Ascending aorta (tissue), 2 donors: ENCODE measurements around the gene CFAP100. TPM values are rescaled to one million over a fixed set of nuclear protein-coding genes. Genes with fewer than 3 reads are reported as not detected.

ENCODE experiments used
- DNase-seq, 2 donors: peaks; one replicate each; pipeline ENCODE4 v3.0.0-alpha.2; 2019; ENCODE audit warnings: low spot score in 2 of 2
- H3K27ac ChIP-seq, 2 donors: fragments of 200-600 bp; sonication (generic); one replicate each; pipeline ENCODE4 v1.5.1; 2016 to 2017; ENCODE audit warnings: mild to moderate bottlenecking in 1 of 2
- H3K27me3 ChIP-seq: fragments of 200-600 bp; sonication (generic); one replicate; pipeline ENCODE4 v1.5.1; 2017
- H3K36me3 ChIP-seq, 2 donors: fragments of 200-600 bp; sonication (generic); one replicate each; pipeline ENCODE4 v1.5.1; 2016
- H3K4me1 ChIP-seq, 2 donors: fragments of 200-600 bp; sonication (generic); one replicate each; pipeline ENCODE4 v1.5.1; 2016 to 2017; ENCODE audit warnings: mild to moderate bottlenecking in 1 of 2
- H3K4me3 ChIP-seq, 2 donors: fragments of 200-600 bp; sonication (generic); one replicate each; pipeline ENCODE4 v1.5.1; 2016 to 2017; ENCODE audit warnings: mild to moderate bottlenecking in 1 of 2
- H3K9me3 ChIP-seq, 2 donors: fragments of 200-600 bp; sonication (generic); one replicate each; pipeline ENCODE4 v1.5.1; 2016
- intact Hi-C: fragments of 100-400 bp; cut with DNase I; formaldehyde crosslinking; loops from one replicate; pipeline ENCODE4 v1.15.1; 2023
- total RNA-seq: library from RNA; depleted of rRNA; stranded (reverse); fragments of >200 nt; gene quantifications from one replicate; pipeline ENCODE4 v1.1.0, GENCODE V29; 2016
- TF ChIP-seq, protein P1 (sequence below), 3 experiments: fragments of 200-600 bp in 2 of 3; fragments of 450-650 bp in 1 of 3; sonication (generic) in 2 of 3; IDR thresholded peaks; one replicate each; pipeline ENCODE4 v1.5.1; 2016 to 2019; ENCODE audit warnings: antibody characterized with exemption in 3 of 3, mild to moderate bottlenecking in 1 of 3, moderate library complexity in 1 of 3

The CFAP100 gene
- total RNA-seq, 1 donor from 2014 or later: not detected

GRCh38 chr3:126464997-126465396, 70.3 kb downstream of the CFAP100 start:
- H3K4me1 ChIP-seq: no peaks in the 10 kb centered on the region
- TF ChIP-seq, protein P1, sequence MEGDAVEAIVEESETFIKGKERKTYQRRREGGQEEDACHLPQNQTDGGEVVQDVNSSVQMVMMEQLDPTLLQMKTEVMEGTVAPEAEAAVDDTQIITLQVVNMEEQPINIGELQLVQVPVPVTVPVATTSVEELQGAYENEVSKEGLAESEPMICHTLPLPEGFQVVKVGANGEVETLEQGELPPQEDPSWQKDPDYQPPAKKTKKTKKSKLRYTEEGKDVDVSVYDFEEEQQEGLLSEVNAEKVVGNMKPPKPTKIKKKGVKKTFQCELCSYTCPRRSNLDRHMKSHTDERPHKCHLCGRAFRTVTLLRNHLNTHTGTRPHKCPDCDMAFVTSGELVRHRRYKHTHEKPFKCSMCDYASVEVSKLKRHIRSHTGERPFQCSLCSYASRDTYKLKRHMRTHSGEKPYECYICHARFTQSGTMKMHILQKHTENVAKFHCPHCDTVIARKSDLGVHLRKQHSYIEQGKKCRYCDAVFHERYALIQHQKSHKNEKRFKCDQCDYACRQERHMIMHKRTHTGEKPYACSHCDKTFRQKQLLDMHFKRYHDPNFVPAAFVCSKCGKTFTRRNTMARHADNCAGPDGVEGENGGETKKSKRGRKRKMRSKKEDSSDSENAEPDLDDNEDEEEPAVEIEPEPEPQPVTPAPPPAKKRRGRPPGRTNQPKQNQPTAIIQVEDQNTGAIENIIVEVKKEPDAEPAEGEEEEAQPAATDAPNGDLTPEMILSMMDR (IDR thresholded peaks at IDR 0.05): no peak
- DNase-seq: no peak
- no peaks in the 10 kb centered on the region for H3K27me3 ChIP-seq
- intact Hi-C loops: no loop called here
- no peak overlapping the region for H3K4me3 ChIP-seq
- no peaks in the 10 kb centered on the region for H3K9me3 ChIP-seq
- no peak overlapping the region for H3K27ac ChIP-seq
- H3K36me3 ChIP-seq: peaks cover 87 to 99% of the 10 kb centered on the region in 2 donors

DNA sequence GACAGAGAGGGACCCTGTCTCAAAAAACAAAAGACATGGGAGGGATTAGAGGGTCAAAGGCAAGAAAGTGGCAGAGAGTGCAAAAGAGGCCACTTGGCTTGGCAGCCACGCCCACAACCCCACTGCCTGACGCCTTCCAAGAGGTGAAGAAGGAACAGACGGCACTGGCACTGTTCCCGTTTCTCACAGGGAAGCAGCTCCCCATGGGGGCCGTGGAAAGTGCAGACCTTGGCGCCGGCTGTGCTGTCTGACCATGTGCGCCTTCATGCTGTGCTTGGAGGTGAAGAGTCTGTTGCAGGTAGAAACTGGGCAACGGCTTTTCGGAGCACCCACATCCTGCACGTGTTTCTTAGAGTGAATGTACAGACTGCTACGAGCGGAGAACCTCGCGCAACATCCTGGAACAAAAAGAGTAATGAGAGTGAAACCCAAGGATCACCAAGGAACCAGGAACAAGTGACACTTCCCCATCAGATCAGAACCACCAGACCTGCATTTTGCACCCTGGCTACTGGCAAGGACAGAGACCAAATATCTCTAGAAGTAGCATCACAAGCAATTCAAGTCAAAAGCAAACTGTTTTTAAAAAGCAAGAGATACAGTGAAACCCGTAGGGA, 71.3 kb downstream of the CFAP100 start:
- TF ChIP-seq, protein P1 (IDR thresholded peaks at IDR 0.05): no peak
- no peak overlapping the region for H3K4me3 ChIP-seq
- no peak overlapping the region for H3K27ac ChIP-seq
- H3K9me3 ChIP-seq: no peaks in the 10 kb centered on the region
- no peaks in the 10 kb centered on the region for H3K4me1 ChIP-seq
- DNase-seq: no peak
- H3K36me3 ChIP-seq: peaks cover 87 to 99% of the 10 kb centered on the region in 2 donors
- no peaks in the 10 kb centered on the region for H3K27me3 ChIP-seq
- intact Hi-C loops: no loop called here

GRCh38 chr3:126466886-126467610, 72.3 kb downstream of the CFAP100 start:
- Histone ChIP-seq H3K9me3 (no peaks in the 10 kb centered on the region), H3K27ac (no peak overlapping the region), H3K4me3 (no peak overlapping the region), H3K4me1 (peaks cover 6% of the 10 kb centered on the region in 2 donors), H3K27me3 (no peaks in the 10 kb centered on the region), H3K36me3 (peaks cover 85 to 93% of the 10 kb centered on the region in 2 donors)
- no peak for DNase-seq
- intact Hi-C loops: no loop called here
- TF ChIP-seq, protein P1 (IDR thresholded peaks at IDR 0.05): no peak

DNA sequence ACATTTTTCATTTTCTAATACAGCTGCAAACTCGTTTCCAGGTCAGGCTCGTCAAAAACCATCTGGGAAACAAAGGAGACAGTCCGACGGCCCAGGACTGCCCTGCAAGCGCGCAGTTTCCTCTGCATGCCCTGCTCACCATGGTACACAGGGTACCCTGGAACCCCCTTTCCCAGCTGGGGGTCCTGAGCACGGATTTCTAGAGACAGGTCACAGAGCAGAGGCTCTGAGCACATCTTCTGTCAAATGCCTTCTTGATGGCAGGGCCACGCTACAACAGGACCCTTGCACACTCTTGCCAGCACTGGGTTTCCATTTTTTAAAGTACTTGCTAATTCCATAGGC, 72.9 kb downstream of the CFAP100 start:
- Histone ChIP-seq H3K27ac (no peak overlapping the region), H3K9me3 (no peaks in the 10 kb centered on the region), H3K36me3 (peaks cover 80 to 88% of the 10 kb centered on the region in 2 donors), H3K4me3 (no peak overlapping the region), H3K4me1 (peaks cover 7 to 9% of the 10 kb centered on the region in 2 donors), H3K27me3 (no peaks in the 10 kb centered on the region)
- intact Hi-C loops: no loop called here
- TF ChIP-seq, protein P1 (IDR thresholded peaks at IDR 0.05): no peak
- no peak for DNase-seq

DNA sequence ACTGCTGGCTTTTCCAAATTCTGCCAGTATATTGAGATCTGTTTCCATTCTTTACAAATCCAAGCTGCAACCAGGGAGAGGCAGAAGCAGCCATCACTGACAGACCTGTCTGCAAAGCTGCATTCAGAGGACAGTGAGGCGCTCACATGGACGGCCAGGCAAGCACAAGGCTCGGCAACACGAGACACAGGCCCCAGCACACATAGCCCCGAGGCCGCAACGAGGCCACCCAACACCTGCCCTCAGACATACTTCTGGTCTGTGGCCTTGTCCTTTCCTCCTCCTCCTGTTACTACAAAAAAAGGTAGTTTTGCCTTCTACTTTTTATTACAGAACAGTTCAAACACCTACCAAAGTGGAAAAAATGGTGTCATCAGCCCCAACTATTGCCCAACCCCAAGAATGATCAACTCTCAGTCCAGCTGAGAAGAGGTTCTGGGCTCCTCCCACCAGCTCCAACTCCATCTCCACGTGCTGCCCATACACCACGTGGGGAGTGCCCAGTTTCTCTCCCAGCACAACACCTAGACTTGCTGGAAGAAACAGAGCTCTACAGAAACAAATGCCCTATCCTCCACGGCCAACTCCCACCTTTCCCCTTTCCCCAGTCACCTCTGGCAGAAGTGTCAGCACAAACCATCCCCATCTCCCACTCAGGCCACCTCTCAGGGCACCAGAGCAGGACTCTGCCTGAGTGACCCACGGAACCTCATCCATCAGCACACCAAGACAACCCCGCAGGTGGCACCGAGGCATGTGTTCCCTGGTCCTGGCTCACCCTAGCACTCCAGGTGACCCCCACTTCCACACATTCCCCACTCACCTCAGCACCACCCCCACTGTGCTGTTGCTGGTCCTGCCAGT, 73.6 kb downstream of the CFAP100 start:
- peaks cover 76 to 81% of the 10 kb centered on the region in 2 donors for H3K36me3 ChIP-seq
- DNase-seq: no peak
- intact Hi-C loops: no loop called here
- no peak overlapping the region for H3K27ac ChIP-seq
- H3K4me1 ChIP-seq: peaks cover 12 to 15% of the 10 kb centered on the region in 2 donors
- H3K27me3 ChIP-seq: no peaks in the 10 kb centered on the region
- no peaks in the 10 kb centered on the region for H3K9me3 ChIP-seq
- TF ChIP-seq, protein P1 (IDR thresholded peaks at IDR 0.05): no peak
- no peak overlapping the region for H3K4me3 ChIP-seq
